GM04504 (cell line): ENCODE measurements around the gene MOCOS.
A peak's percentile ranks its signal among the peaks of the same experiment; 100 is the strongest.

Experiments used
- DNase-seq: peaks from one replicate; pipeline ENCODE4 v3.0.0-alpha.2; 2012; ENCODE audit warnings: low read depth

MOCOS gene

DNA sequence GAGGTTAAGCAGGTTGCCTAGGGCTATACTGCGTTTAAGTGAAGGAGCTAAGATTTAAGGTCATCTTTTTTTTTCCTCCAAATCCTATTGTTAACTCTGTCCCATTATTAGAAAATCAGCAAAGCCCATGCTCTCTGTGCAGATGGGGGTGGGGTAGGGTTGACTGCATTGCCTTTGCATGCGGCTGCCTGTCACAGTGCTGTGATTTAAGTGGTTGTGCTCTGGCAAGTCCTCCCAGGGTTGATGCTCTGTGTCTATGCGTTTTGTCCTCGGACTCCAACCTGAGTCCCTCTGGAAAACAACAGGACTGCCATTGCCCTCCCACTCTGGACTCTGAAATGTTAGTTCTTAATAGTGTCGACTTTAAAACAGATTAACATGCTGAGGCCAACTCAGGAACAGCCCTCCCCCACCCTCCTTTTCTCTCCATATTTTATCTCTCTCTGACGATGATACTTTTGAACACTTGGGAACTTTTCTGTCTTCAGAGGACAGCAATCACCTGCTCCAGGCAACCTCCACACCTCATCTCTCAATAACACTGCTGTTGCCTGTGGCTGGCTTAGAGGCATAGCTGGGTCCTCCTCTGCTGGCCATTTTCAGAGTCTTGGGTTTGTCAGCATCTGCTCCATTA is 116.0 kb downstream of the MOCOS start:
- DNase-seq, result no peak

GRCh38 chr18:36304723-36305122 is 117.4 kb downstream of the MOCOS start:
- no peak for DNase-seq

DNA sequence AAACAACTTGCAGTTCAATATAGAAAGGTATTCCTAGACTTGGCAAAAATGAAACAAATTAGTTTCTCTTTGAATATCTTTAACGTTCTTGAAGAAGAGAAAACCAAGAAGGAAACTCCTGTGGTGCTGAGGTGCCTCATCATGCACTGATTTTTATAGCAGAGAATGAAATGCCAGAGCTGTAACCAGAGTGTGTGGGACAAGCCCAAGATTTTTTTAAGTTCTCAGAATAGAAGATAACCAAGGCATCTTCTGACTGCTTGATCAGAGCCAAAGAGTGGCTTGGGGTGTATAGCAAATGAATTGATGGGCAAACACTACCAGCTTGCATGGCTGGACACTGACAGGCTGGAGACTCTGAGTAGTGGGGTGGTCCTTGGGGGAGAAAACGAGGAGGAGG is 118.1 kb downstream of the MOCOS start:
- no peak for DNase-seq

- DNase-seq, result no peak
Observed at GRCh38 chr18:36307513-36307912, 120.2 kb downstream of the MOCOS start.

GRCh38 chr18:36308711-36309435 is 121.6 kb downstream of the MOCOS start:
- no peak for DNase-seq

GRCh38 chr18:36309436-36310391 is 122.4 kb downstream of the MOCOS start:
- DNase-seq, result peak; percentile 98

- DNase-seq, result no peak
Observed at GRCh38 chr18:36311026-36311570, 123.8 kb downstream of the MOCOS start.

DNA sequence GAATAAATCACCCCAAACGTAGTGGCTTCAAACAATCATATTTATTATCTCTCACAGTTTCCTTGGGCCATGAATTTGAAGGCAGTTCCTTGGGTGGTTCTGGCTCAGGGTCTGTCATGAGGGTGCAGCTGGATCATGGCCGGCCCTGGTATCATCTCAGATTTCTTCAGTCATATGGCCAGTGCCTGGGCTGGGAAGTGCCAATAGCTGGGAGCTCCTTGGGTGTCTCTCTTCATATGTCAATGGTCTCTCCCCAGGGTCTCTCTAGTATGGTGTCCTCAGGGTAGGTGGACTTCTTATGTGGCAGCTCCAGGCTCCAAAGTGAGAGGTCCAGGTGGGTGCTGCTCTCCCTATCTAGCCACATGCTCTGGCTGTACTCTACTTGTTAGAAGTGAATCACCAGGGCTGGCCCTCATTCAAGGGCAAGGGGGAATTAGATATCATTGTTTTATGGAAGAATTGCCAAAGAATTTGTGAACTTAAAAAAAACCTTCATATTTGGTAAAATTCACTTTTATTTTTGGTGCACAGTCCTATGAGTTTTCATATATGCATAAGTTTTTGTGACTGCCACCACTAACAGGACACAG is 125.6 kb downstream of the MOCOS start:
- no peak for DNase-seq

GRCh38 chr18:36314098-36314497 is 126.8 kb downstream of the MOCOS start:
- DNase-seq, result peak; percentile 20

DNA sequence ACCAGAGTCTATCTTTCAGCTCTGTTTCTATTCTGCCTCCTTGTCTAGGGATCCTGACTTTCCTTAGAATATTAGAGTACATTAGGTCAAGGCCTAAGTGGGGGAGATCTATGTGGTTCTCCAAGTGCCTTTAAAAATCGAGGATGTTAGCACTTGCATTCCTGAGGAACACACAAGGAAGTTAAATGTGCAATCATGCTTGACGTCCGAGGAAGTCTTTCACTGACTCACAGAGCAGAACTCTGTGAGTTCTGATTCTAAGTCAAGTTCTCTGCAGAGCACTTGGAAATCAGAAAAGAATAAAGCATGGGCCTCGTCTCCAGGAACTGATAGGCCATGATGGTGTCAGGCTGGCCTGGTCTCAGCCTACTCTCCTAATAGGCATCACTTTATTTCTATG is 127.5 kb downstream of the MOCOS start:
- DNase-seq, result peak; percentile 46

DNA sequence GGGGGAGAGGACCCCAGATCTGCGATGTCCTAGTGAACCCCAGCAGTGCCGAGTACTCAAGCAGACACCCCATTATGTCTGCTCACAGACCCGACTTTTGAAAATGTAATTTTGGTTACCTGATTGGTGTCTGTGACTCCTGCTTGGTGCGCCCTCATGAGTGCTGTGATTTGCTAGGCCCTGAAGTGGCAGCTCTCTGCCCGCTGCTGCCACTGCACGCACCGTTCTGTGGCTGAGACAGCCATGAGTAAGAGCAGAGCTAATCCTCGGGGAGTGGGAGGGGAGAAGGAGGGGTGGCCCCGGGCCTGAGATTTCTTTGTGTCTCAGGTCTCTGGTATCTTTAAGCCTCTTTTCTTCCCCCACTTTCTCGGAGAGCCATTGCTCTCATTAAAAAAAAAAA is 128.4 kb downstream of the MOCOS start:
- peak; percentile 14 for DNase-seq

DNA sequence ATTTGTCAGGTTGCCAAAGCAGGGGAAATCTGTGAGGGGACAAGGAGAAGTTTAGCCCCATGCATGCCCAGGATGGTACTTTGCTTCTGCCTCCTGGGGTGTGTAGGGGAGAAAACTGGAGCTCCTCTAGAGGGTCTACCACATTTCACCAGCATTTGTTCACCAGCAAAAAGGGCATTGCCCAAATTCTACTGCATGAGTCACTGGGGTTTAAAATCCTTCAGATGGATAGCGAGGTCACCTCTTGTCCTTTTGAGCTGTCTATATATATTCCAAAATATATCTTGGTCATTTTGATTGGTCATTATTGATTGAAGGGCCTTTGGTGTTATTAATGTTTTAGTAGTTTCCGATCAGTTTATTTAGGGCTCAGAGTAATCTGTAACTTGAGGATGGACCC is 128.9 kb downstream of the MOCOS start:
- no peak for DNase-seq
